Measurements from ENCODE around the gene TFPI.
"Not testable (repeated sequence)": the region's sequence is repeated elsewhere in the genome, so short reads cannot be mapped to it uniquely, and the experiment has no call there.

The TFPI gene

GRCh38 chr2:187554011-187554703 lies at the start of gene TFPI:
TFPI (minus strand) TSS chr2:187554435; CDS start chr2:187503768, 50,667 bp downstream.
- DNase-seq = no peak

- peak; percentile 5 for DNase-seq
Measured at GRCh38 chr2:187594801-187595200, 40.6 kb upstream of the TFPI start.

GRCh38 chr2:187593697-187594096 lies 39.5 kb upstream of the TFPI start:
- DNase-seq = no peak

GRCh38 chr2:187593098-187593497 lies 38.9 kb upstream of the TFPI start:
- no peak for DNase-seq

- no peak for DNase-seq
Measured at GRCh38 chr2:187590175-187590574, 35.9 kb upstream of the TFPI start.

- no peak for DNase-seq
Measured at GRCh38 chr2:187586011-187586641, 31.9 kb upstream of the TFPI start.

GRCh38 chr2:187581125-187581896 lies 27.1 kb upstream of the TFPI start:
- peak; percentile 40 for DNase-seq

- peak; percentile 40 for DNase-seq
Measured at GRCh38 chr2:187580462-187581124, 26.4 kb upstream of the TFPI start.

GRCh38 chr2:187577310-187577709 lies 23.1 kb upstream of the TFPI start:
- no peak for DNase-seq

GRCh38 chr2:187576906-187577305 lies 22.7 kb upstream of the TFPI start:
- DNase-seq = no peak

GRCh38 chr2:187575751-187576067 lies 21.5 kb upstream of the TFPI start:
- no peak for DNase-seq

GRCh38 chr2:187574969-187575750 lies 20.9 kb upstream of the TFPI start:
- no peak for DNase-seq

- no peak for DNase-seq
Measured at GRCh38 chr2:187573722-187574121, 19.5 kb upstream of the TFPI start.

GRCh38 chr2:187571996-187572395 lies 17.8 kb upstream of the TFPI start:
- not testable (repeated sequence) for DNase-seq

GRCh38 chr2:187569571-187569970 lies 15.3 kb upstream of the TFPI start:
- no peak for DNase-seq

GRCh38 chr2:187569042-187569441 lies 14.8 kb upstream of the TFPI start:
- no peak for DNase-seq

- no peak for DNase-seq
Measured at GRCh38 chr2:187567126-187567525, 12.9 kb upstream of the TFPI start.

- DNase-seq = no peak
Measured at GRCh38 chr2:187566712-187567111, 12.5 kb upstream of the TFPI start.

- no peak for DNase-seq
Measured at GRCh38 chr2:187566266-187566665, 12.0 kb upstream of the TFPI start.

GRCh38 chr2:187565618-187566017 lies 11.4 kb upstream of the TFPI start:
- DNase-seq = not testable (repeated sequence)

GRCh38 chr2:187556493-187556892 lies 2.3 kb upstream of the TFPI start:
- not testable (repeated sequence) for DNase-seq

- DNase-seq = no peak
Measured at GRCh38 chr2:187554704-187555082, 458 bp upstream of the TFPI start.

Measured in NCI-H1092 treated with DMSO at 0.1 percent for 48 hours (cell line).